ENCODE measurements around the gene MELTF. TPM values are rescaled to one million over a fixed set of nuclear protein-coding genes. Genes with fewer than 3 reads are reported as not detected.

Gene MELTF
- total RNA-seq, 1 donor from 2014 or later = 5.2 TPM

- H3K4me3 Mint-ChIP-seq (ENCODE audit: unreplicated experiment) = no peak overlapping the region
- DNase-seq (ENCODE audit: low spot score) = no peak
- peaks cover 15% of the 10 kb centered on the region for H3K4me1 Mint-ChIP-seq (ENCODE audit: low read depth)
- TF ChIP-seq, protein P1, sequence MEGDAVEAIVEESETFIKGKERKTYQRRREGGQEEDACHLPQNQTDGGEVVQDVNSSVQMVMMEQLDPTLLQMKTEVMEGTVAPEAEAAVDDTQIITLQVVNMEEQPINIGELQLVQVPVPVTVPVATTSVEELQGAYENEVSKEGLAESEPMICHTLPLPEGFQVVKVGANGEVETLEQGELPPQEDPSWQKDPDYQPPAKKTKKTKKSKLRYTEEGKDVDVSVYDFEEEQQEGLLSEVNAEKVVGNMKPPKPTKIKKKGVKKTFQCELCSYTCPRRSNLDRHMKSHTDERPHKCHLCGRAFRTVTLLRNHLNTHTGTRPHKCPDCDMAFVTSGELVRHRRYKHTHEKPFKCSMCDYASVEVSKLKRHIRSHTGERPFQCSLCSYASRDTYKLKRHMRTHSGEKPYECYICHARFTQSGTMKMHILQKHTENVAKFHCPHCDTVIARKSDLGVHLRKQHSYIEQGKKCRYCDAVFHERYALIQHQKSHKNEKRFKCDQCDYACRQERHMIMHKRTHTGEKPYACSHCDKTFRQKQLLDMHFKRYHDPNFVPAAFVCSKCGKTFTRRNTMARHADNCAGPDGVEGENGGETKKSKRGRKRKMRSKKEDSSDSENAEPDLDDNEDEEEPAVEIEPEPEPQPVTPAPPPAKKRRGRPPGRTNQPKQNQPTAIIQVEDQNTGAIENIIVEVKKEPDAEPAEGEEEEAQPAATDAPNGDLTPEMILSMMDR (IDR thresholded peaks at IDR 0.05) = no peak
- peaks cover 24% of the 10 kb centered on the region for H3K27me3 Mint-ChIP-seq (ENCODE audit: low read depth)
- H3K9me3 Mint-ChIP-seq (ENCODE audit: low read depth) = no peaks in the 10 kb centered on the region
- H3K27ac Mint-ChIP-seq (ENCODE audit: unreplicated experiment) = no peak overlapping the region
- no peaks in the 10 kb centered on the region for H3K36me3 Mint-ChIP-seq (ENCODE audit: low read depth)
These were observed 7.0 kb downstream of the MELTF start for GRCh38 chr3:197022405-197023231.

DNA sequence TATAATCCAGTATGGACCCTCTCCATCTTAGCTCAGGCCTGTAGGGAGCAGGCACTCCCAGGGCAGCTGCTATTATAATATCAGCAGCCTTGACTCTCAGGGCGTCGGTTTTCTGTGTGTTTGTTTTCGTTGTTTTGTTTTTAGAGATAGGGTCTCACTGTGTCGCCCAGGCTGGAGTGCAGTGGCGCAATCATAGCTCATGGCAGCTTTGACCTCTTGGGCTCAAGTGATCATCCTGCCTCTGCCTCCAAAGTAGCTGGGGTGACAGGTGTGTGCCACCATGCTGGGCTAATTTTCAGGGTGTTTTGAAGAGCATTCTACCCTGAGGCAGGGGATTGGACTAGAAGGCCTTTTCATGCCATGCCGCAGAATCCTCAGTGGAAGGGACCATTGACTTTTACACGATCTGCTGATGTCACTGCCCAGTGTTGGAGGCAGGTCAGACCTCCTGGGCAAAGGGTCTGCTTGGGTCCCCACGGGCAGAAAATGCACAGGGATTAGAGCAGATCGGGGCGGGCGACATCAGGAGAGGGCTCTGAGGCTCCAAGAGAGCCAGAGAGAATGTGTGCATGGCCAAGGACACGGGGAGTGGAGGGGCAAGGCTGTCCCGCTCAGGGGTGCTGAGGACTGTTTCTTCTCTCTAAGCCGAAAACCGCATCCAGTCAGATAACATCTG lies 7.8 kb downstream of the MELTF start:
- Mint-ChIP-seq H3K27me3 (ENCODE audit: low read depth) (peaks cover 24% of the 10 kb centered on the region), H3K4me1 (ENCODE audit: low read depth) (peaks cover 15% of the 10 kb centered on the region), H3K36me3 (ENCODE audit: low read depth) (no peaks in the 10 kb centered on the region), H3K4me3 (ENCODE audit: unreplicated experiment) (no peak overlapping the region), H3K27ac (ENCODE audit: unreplicated experiment) (no peak overlapping the region), H3K9me3 (ENCODE audit: low read depth) (no peaks in the 10 kb centered on the region)
- DNase-seq (ENCODE audit: low spot score) = no peak
- TF ChIP-seq, protein P1 (IDR thresholded peaks at IDR 0.05) = no peak

DNA sequence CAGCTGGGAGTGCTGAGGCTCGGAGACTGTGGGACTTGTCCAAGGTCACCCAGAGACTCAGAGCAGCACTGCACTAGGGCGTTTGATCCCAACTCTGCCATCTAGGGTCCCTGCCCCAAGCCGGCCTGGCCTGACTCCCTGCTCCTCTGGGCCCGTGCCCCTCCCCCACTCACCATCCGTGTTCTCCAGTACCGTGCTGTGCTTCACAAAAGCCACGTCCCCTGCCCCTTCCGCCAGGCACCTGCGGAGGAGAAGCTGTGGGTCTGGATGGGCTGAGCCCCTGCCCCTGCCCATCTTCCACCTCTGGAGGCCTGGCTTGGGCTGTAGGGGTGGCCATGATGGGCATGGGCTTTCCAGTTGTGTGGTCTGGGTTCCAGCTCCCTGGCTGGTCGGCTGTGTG lies 8.4 kb downstream of the MELTF start:
- no peak overlapping the region for H3K27ac Mint-ChIP-seq (ENCODE audit: unreplicated experiment)
- H3K4me1 Mint-ChIP-seq (ENCODE audit: low read depth) = peaks cover 15% of the 10 kb centered on the region
- TF ChIP-seq, protein P1 (IDR thresholded peaks at IDR 0.05) = no peak
- H3K36me3 Mint-ChIP-seq (ENCODE audit: low read depth) = no peaks in the 10 kb centered on the region
- no peak overlapping the region for H3K4me3 Mint-ChIP-seq (ENCODE audit: unreplicated experiment)
- H3K9me3 Mint-ChIP-seq (ENCODE audit: low read depth) = no peaks in the 10 kb centered on the region
- peak; percentile 90 for DNase-seq (ENCODE audit: low spot score)
- H3K27me3 Mint-ChIP-seq (ENCODE audit: low read depth) = peaks cover 24% of the 10 kb centered on the region

- TF ChIP-seq, protein P1 (IDR thresholded peaks at IDR 0.05) = no peak
- DNase-seq (ENCODE audit: low spot score) = peak; percentile 28
- no peaks in the 10 kb centered on the region for H3K36me3 Mint-ChIP-seq (ENCODE audit: low read depth)
- no peak overlapping the region for H3K27ac Mint-ChIP-seq (ENCODE audit: unreplicated experiment)
- H3K4me3 Mint-ChIP-seq (ENCODE audit: unreplicated experiment) = no peak overlapping the region
- H3K4me1 Mint-ChIP-seq (ENCODE audit: low read depth) = peaks cover 15% of the 10 kb centered on the region
- H3K9me3 Mint-ChIP-seq (ENCODE audit: low read depth) = no peaks in the 10 kb centered on the region
- H3K27me3 Mint-ChIP-seq (ENCODE audit: low read depth) = peaks cover 22% of the 10 kb centered on the region
These were observed 10.1 kb downstream of the MELTF start for GRCh38 chr3:197019535-197019934.

DNA sequence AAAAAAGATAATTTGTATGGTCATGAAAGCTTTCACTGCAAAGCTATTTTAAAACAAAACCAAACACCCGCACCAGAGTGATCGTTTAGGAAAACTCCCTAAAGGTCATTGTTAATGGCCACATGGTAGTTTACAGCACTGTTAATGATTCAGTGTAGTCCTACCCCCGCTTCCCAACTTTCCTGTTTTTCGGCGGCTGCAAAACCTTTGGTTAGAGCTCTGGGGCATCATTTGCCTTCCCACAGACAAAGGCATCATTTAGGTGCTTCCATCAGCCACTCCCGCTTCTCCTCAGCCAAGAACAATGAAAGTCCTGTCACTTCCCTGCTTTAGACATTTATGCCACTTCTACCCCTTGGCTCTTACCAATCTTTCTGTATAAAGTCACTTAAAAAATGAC lies 10.6 kb downstream of the MELTF start:
- Mint-ChIP-seq H3K4me3 (ENCODE audit: unreplicated experiment) (no peak overlapping the region), H3K4me1 (ENCODE audit: low read depth) (peaks cover 15% of the 10 kb centered on the region), H3K27me3 (ENCODE audit: low read depth) (peaks cover 22% of the 10 kb centered on the region), H3K36me3 (ENCODE audit: low read depth) (no peaks in the 10 kb centered on the region), H3K9me3 (ENCODE audit: low read depth) (no peaks in the 10 kb centered on the region), H3K27ac (ENCODE audit: unreplicated experiment) (no peak overlapping the region)
- DNase-seq (ENCODE audit: low spot score) = peak; percentile 4
- TF ChIP-seq, protein P1 (IDR thresholded peaks at IDR 0.05) = no peak
